Measurements from ENCODE around the gene SERPINB6.

DNA sequence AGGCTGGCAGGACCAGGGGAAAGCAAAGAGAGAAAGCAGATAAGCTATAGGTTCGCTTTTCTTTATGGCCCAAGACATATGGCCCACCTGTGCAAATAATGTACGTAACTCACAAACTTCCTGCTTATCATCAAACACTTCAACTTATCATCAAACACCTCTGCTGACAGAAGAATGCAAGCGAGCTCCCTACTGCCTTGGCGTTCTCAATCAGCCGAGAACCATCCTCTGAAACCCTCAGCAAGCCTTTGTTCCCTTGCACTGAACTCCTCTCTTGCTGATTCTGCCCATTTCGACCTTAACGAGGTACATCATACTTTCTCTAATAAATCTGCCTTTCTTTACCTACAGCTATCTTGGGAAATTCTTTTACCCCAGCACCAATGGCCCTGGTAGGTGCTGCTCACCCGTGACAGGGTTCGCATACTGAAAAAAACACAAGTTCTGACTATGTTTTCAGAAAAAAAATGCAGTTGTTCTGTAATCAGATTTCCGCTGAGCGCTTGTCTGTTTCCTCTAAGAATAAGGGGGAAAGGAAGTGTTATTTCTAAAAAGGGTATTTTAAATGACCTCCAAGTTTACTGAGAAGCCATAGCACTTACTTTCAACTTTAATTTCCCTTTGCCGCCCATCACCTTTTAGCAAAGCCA is 28.3 kb downstream of the SERPINB6 start:
- TF ChIP-seq, protein P1, sequence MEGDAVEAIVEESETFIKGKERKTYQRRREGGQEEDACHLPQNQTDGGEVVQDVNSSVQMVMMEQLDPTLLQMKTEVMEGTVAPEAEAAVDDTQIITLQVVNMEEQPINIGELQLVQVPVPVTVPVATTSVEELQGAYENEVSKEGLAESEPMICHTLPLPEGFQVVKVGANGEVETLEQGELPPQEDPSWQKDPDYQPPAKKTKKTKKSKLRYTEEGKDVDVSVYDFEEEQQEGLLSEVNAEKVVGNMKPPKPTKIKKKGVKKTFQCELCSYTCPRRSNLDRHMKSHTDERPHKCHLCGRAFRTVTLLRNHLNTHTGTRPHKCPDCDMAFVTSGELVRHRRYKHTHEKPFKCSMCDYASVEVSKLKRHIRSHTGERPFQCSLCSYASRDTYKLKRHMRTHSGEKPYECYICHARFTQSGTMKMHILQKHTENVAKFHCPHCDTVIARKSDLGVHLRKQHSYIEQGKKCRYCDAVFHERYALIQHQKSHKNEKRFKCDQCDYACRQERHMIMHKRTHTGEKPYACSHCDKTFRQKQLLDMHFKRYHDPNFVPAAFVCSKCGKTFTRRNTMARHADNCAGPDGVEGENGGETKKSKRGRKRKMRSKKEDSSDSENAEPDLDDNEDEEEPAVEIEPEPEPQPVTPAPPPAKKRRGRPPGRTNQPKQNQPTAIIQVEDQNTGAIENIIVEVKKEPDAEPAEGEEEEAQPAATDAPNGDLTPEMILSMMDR (IDR thresholded peaks at IDR 0.05): no peak
- TF ChIP-seq POLR2A (IDR thresholded peaks at IDR 0.05): no peak

Measured in uterus (tissue), 2 donors.